Left lung (tissue), 10 donors: ENCODE data around the gene BIRC3. TPM values are rescaled to one million over a fixed set of nuclear protein-coding genes. Genes with fewer than 3 reads are reported as not detected.

Experiments
- ATAC-seq: fragments of 200-7000 bp; cut with Tn5 transposase; one replicate; pipeline ENCODE4 v1.9.1; 2020; ENCODE audit warnings: moderate library complexity
- DNase-seq, 4 donors: peaks; one replicate each; pipeline ENCODE4 v3.0.0-alpha.2; 2013 to 2020
- H3K27ac ChIP-seq, 2 donors: fragments of 200-600 bp; sonication (generic) in 1 of 2; one replicate each; pipeline versions ENCODE4 v1.5.0 to v1.8.0; 2020 to 2021
- H3K27me3 ChIP-seq, 2 donors: fragments of 200-600 bp; sonication (generic) in 1 of 2; one replicate each; pipeline versions ENCODE4 v1.5.0 to v1.8.0; 2020 to 2021
- H3K36me3 ChIP-seq, 2 donors: fragments of 200-600 bp; sonication (generic) in 1 of 2; one replicate each; pipeline versions ENCODE4 v1.5.0 to v1.8.0; 2020 to 2021
- H3K4me1 ChIP-seq, 2 donors: fragments of 200-600 bp; one replicate each; pipeline ENCODE4 v1.8.0; 2021
- H3K4me3 ChIP-seq, 2 donors: fragments of 200-600 bp; sonication (generic) in 1 of 2; one replicate each; pipeline versions ENCODE4 v1.5.0 to v1.8.0; 2020 to 2021; ENCODE audit warnings: mild to moderate bottlenecking in 1 of 2
- H3K9me3 ChIP-seq, 2 donors: fragments of 200-600 bp; sonication (generic) in 1 of 2; one replicate each; pipeline versions ENCODE4 v1.5.0 to v1.8.0; 2020 to 2021
- CTCF ChIP-seq, 2 donors: fragments of 200-600 bp; sonication (generic) in 1 of 2; IDR thresholded peaks; one replicate each; pipeline versions ENCODE4 v1.5.0 to v1.8.0; 2021; ENCODE audit warnings: antibody characterized with exemption in 2 of 2
- intact Hi-C, 2 donors: fragments of 100-400 bp; cut with DNase I; formaldehyde crosslinking; loops; one replicate each; pipeline versions ENCODE4 v1.11.2 to v1.14.2; 2022
- polyA plus RNA-seq, 6 donors: library from polyadenylated mRNA; unstranded; fragments of 120-200 nt; gene quantifications; one replicate each; pipeline ENCODE4 v1.2.1, GENCODE V29; 2013; ENCODE audit not compliant: insufficient read length in 6 of 6
- total RNA-seq, 2 donors: library from RNA; stranded (reverse); fragmentation: NEBNext Ultra II Directional; extraction: Animal tissue kit (Norgen Biotek cat#: 25700); gene quantifications; one replicate each; pipeline ENCODE4 v1.2.1, GENCODE V29; 2021
- donor health status: DM: no; HTN: yes; CAD: no.
- donor health status: DM: no; HTN: no; CAD: no.

Gene BIRC3
- total and polyA plus RNA-seq, 8 donors = 3.2 to 28.1 (median 4.5) TPM

GRCh38 chr11:102309621-102310541, 7.4 kb upstream of the BIRC3 start:
- H3K36me3 ChIP-seq = no peaks in the 10 kb centered on the region
- intact Hi-C loops = no loop called here
- no peaks in the 10 kb centered on the region for H3K9me3 ChIP-seq
- H3K27me3 ChIP-seq = no peaks in the 10 kb centered on the region
- peaks cover 10 to 58% of the 10 kb centered on the region in 2 donors for H3K4me1 ChIP-seq
- DNase-seq = peak in 1 of 4 donors; percentile 60
- no peak overlapping the region for H3K27ac ChIP-seq
- ATAC-seq = no peak
- no peak overlapping the region for H3K4me3 ChIP-seq
- peak in 1 of 2 donors; percentile 8 for TF ChIP-seq CTCF (IDR thresholded peaks at IDR 0.05)

- intact Hi-C loops = no loop called here
- ATAC-seq = peak; percentile 9
- H3K27me3 ChIP-seq = no peaks in the 10 kb centered on the region
Measured at GRCh38 chr11:102312667-102313066, 4.6 kb upstream of the BIRC3 start.

DNA sequence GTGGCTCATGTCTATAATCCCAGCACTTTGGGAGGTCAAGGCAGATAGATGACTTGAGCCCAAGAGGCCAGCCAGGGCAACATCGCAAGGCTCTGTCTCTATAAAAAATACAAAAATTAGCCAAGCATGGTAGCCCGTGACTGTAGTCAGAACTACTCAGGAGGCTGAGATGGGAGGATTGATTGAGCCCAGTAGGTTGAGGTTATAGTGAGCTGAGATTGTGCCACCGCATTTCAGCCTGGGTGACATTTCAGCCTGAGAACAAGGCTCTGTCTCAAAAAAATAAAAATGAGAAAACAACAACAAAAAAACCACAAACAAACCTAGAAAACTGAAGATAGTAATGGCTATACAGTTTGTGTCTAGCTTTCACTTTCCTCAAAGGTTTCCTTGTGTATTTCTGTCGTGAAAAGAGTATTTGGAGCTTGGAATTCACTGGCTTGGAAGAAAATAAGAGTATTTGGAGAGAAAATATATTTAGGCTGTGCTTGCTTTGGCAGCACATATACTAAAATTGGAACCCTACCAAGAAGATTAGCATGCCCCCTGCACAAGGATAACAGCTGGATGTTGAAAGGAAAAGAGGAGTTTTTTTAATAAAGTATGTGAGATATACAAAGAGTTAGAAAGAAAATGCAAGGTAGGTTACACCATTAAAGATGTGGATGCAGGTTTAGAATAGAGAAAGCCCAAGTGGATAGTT, 3.9 kb upstream of the BIRC3 start:
- H3K27me3 ChIP-seq = no peaks in the 10 kb centered on the region
- H3K4me3 ChIP-seq = peak overlapping the region in 1 of 2 donors; percentile 0
- ATAC-seq (no peak), DNase-seq (peak in 1 of 4 donors; percentile 49)
- no peaks in the 10 kb centered on the region for H3K9me3 ChIP-seq
- H3K36me3 ChIP-seq = no peaks in the 10 kb centered on the region
- intact Hi-C loops = no loop called here
- H3K27ac ChIP-seq = peak overlapping the region; percentile 64 to 84
- no peak for TF ChIP-seq CTCF (IDR thresholded peaks at IDR 0.05)
- H3K4me1 ChIP-seq = peaks cover 9 to 60% of the 10 kb centered on the region in 2 donors

More at GRCh38 chr11:102312667-102313066, 4.6 kb upstream of the BIRC3 start:
- Histone ChIP-seq H3K9me3 (no peaks in the 10 kb centered on the region), H3K4me1 (peaks cover 9 to 56% of the 10 kb centered on the region in 2 donors), H3K27ac (peak overlapping the region; percentile 64 to 84), H3K36me3 (no peaks in the 10 kb centered on the region), H3K4me3 (peak overlapping the region in 1 of 2 donors; percentile 0)
- TF ChIP-seq CTCF (IDR thresholded peaks at IDR 0.05) = no peak
- DNase-seq = no peak

DNA sequence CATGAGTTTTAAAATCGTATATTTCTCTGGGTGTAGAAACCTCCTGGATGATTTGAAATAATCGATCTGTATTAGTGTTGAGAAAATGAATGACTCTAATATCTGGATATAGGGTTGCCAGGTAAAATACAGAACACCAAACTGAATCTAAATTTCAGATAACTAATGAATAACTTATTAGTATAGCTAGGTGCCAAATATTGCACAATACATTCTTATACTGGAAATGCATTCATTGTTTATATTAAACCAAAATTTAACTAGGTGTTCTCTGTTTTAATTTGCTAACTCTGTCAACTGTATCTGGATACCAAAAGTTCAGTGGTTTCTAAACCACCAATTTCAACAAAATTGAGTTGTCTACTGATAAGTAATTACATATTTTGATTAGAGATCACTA, 2.5 kb upstream of the BIRC3 start:
- no peaks in the 10 kb centered on the region for H3K27me3 ChIP-seq
- peaks cover 9 to 74% of the 10 kb centered on the region in 2 donors for H3K4me1 ChIP-seq
- H3K4me3 ChIP-seq = no peak overlapping the region
- no peaks in the 10 kb centered on the region for H3K36me3 ChIP-seq
- TF ChIP-seq CTCF (IDR thresholded peaks at IDR 0.05) = no peak
- DNase-seq (no peak), ATAC-seq (no peak)
- H3K9me3 ChIP-seq = no peaks in the 10 kb centered on the region
- intact Hi-C loops = no loop called here
- H3K27ac ChIP-seq = no peak overlapping the region
